NCI-H187 (cell line): Measurements from ENCODE around the gene RIPK4.

Experiments
- DNase-seq, 2 experiments: peaks; one replicate each; lab custom pipeline; 2025; lab: John Stamatoyannopoulos, UW

RIPK4 gene

GRCh38 chr21:41769111-41769510 is 2.3 kb upstream of the RIPK4 start:
- no peak for DNase-seq

DNA sequence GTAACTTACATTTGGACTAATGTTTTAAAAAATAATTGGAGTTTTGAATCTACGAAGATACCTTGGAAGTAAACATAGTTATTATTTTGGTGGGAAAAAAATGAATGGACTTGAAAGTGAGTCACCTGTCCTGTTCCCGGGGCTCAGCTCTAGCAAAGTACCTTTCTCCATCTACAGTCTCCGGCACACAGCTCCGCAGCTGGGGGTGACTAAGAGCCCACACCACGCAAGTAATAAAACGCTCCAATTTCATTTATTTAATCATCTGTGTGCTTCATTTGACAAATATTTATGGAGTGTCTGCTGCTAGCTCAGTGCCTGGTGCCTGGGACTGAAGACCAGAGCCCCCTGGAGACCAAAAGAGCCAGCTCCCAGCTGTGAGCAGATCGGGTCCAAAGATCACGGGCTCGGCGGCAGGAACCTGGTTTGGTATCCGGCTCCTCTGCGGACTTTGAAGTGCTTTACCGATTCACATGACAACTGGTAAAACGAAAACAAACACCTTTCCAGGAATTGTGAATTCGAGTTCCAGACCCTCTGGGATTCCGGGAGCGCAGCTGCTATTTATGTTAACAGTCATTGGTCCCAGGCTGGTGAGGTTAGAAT is 1.7 kb upstream of the RIPK4 start:
- no peak for DNase-seq

DNA sequence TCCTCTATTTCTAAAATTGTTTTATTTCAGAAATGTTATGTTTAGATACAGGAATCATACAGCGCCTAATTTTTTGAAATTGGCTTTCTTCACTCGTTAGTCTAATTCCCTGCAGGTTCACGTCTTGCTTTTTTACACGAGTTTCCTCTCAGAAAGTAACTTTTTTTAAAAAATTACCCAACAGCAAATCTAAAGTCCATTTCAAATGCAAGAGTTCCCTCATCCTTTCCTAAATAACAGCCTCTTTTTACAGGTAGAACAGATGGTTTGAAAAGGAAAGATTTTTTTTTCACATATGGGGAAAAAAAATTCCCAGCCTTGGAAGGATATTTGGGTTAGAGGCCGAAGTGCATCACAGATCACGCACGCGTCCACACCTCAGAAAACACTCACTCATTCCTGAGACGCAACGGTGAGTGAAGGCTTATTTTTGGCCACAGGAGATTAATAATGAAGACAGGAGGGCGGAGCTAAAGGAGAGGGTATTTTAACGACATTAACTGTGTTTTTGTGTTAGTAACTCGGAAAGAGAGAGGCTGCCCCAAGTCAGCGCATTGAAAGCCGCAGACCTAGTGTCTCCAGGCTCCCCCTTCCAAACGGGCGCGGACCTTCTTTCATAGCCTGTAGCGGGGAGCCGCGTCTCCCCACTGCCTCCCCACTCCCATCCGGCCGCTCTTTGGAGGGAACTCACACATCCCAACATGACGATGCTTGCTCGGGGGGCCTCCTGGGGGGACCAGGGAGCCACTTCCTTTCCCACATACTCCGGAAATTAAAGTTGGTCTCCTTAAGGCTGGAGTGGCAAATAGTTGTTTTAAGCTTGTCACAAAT is 969 bp upstream of the RIPK4 start:
- no peak for DNase-seq

DNA sequence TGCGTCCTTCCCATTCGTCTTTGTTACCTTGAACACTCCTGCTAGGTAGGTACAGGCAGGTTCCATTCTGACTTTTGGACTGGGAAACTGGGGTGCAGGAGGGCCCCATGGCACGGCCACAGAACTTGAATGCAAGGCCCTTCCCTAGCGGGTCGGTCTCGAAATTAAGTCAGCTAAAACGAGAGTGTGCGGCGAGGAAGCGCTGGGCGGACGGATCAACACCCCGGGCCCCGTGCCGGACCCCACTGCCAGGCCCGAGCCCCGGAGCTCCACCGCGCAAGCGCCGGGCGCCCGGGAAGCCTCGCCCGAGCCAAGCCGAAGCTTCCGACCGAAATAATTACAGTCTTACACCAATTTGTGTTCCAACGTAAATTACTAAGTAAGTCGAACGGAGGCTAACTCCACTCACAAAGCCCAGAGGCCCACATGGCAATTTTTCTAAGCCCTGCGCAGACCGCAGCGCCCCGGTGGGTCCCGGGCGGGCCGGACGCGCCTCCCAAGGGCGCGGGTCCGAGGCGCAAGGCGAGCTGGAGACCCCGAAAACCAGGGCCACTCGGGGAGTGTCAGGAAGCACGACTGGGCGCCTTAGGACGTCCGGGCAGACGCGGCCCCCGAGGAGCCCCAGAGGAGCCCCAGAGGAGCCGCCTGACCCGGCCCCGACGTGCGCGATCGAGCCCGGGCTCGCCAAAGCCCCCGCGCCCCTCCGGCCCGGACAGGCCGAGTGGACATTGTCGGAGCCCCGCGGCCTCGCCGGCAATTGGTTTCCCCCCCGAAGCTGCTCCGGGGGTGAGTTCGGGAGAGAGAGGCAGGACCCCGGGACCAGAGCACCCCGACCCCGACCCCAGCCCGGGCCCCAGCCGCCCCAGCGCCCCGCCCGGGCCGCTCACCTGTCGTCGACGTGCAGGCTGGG is 624 bp downstream of the RIPK4 start:
- no peak for DNase-seq

DNA sequence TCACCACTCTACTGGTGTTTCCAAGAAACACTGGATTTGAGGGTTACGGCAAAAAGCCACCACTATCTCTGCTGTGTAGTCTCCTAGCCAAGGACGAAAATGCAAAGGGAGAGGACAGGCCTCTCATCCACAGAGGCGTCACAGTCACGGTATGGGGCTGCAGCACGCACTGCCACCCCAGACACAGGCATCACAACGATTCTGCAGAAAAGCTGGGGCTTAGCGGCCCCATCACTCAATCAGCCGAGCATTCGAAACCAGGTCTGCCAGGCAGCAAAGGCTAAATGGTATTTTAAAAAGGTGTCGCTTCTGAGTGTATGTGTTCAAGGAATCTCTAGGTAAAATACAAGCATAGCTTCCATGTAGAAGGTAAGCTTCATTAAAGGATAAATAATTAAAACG is 1.4 kb downstream of the RIPK4 start:
- no peak for DNase-seq

GRCh38 chr21:41764558-41765419 is 2.1 kb downstream of the RIPK4 start:
- DNase-seq, result no peak

DNA sequence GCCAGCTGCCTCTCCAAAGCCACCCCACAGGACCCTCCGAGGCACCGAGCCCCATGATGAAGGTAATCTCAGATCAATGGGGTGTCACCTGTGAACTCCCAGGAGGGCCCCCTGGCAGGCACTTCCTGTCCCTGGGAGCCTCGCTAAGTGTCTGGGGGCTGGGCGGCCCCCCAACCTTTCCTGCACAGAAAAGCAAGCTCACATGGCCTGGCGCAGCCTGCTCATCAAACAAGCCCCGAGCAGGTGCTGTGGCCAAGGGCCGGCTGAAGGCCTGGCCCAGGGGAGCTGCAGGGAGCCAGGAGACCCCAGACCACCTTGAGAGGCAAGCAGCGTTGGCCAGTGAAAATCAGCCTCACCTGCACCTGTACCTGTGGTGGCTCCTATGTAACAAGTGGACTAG is 2.9 kb downstream of the RIPK4 start:
- DNase-seq, result no peak

DNA sequence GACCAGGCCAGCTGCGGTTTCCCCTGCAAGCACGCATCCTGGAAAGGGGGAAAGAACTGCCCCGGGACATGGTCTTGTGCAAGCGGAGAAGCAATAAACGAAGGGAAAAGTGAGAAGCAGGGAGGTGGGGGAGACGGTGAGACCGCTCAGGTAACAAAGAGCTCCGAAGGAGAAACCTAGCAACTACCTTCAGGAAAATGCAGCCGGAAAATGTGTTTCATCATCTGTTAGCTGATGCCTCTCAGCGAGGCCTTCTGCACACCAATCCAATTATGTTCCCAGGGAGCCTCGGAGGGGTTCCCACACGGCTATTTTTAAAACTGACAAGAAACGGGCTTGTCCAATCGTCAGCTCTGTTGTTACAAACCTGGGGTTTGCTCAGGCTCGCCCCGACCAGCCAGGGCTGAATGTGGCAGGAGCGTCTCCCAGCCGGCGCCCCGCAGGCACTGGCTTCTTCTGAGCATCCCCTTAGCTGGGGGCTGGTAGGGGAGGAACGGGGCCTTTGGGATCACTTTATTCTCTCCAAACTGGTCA is 3.4 kb downstream of the RIPK4 start:
- DNase-seq, result no peak

GRCh38 chr21:41762753-41763152 is 4.1 kb downstream of the RIPK4 start:
- no peak for DNase-seq

DNA sequence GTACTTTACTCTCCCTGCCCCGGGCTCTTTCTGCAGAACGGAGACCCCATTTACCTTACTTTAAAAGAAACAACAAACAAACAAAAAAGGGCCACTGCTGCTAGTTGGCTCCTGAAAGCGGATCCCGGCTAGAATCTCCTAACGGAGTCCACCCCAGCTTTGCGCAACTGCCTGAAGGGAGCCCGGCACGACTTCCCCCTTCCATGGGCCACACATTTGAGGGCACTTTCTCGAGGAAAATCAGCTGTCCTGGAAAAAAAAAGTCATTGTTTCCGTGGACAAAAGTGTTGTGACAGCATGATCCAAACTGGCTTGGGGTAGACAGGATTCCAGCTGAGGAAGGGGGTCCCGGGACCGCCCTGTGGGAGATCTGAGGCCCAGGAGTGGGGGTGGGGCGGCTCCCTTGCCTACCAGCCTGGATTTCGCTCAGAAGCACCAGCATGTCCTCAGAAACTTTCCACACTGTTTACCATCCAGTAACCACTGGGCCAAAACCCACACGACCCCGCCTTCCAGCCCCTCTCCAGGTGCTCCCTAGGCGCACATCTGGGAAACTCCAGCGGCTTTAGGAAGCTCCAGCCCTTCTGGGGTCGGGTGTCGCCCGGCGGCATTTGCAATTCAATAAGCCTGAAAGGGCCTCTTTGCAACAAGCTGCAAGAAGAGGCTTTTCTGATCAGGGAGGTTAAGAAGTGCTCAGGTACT is 4.8 kb downstream of the RIPK4 start:
- DNase-seq, result peak; percentile 45 to 53

GRCh38 chr21:41761211-41761933 is 5.5 kb downstream of the RIPK4 start:
- no peak for DNase-seq

GRCh38 chr21:41760411-41760810 is 6.4 kb downstream of the RIPK4 start:
- no peak for DNase-seq

GRCh38 chr21:41759926-41760325 is 6.9 kb downstream of the RIPK4 start:
- DNase-seq, result no peak

GRCh38 chr21:41759214-41759840 is 7.5 kb downstream of the RIPK4 start:
- DNase-seq, result no peak

DNA sequence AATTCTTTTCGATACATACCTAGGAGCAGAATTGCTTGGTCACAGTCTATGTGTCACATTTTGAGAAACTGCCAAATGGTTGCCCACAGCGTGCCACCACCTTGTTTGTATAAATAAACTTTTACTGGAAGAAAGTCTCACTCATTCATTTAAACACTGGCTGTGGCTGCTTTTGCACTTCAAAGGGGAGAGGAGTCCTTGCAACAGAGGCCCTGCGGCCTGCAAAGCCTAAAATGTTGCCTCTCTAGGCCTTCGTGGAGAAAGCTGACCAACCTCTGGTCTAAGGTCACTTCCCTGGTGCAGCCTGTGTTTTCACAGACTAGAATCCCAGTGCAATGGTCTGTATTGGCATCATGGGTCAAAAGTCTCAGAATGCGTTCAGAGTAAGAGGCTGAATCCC is 8.3 kb downstream of the RIPK4 start:
- no peak for DNase-seq

DNA sequence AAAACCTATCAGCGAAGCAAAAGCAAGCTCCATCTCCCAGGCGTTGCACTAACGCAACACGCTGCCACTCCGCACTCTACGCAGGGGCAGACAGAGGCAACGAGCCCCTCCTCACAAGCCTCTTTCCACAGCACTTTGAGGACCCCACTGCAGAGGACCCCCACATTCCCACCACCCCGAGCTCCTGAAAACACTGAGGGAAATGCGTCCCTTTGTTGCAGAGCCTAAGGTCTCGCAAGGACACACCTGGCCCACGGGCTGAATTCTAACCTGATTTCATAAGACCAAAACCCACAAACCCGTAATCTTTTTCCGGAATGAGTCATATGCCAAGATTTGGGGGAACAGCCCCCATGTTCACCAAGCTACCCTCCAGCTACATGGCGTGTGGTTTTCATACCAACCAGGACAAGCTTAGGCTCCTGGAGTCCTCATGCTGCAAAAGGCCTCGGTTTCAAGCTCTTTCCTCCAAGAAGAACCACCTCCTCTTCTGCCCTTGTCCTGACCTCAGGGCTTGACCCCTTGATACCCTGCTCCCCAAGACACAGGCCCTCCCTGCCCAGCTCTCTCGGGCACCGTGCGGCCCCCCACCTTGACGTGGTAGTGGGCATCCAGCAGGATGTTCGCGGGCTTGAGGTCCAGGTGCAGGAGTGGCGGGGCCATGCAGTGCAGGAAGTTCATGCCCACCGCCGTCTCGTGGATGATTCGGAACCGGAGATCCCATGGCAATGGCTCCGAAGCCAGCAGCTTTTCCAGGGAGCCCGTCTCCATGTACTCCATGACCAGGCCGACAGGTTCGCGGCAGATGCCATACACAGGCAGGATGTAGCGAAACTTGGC is 10.7 kb downstream of the RIPK4 start:
- no peak for DNase-seq

DNA sequence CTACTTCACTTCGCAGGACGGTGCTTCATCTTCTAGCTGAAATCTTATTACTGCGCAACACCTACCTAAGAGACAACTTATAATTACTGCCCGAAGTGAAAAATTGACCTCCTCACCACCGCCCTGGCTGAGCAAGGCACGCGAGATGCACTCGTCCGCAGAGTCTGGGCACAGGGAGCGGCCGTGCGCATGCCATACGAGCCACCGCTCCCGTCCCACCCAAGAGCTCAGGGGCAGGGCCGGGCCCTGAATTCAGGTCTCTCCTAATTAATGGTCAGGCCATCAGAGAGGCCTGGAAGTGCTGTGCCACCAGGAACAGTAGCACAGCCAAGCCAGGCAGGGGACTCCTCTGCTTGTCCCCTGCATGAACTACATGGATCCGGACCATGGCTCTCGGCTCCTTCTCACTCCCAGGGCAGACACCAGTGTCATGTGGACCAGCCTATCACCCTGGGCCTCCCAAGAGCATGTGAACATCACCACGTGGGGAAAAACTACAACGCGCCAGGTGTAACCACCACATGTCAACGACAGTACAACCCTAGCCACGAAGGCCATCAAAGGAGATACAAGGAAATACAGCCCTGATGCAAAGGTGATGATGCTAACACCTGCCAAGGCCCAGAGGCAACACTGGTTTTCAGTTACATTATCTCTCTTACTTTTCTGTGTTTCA is 11.5 kb downstream of the RIPK4 start:
- DNase-seq, result no peak

- no peak for DNase-seq
Measured at GRCh38 chr21:41754479-41754891, 12.4 kb downstream of the RIPK4 start.
